ENCODE data around the gene INPP5E. TPM values are rescaled to one million over a fixed set of nuclear protein-coding genes. Genes with fewer than 3 reads are reported as not detected.
A peak's percentile ranks its signal among the peaks of the same experiment; 100 is the strongest.

INPP5E gene
- total RNA-seq, 2 experiments from 2014 or later = 20.0 to 21.4 TPM

- ATAC-seq (no peak), DNase-seq (no peak)
- H3K4me3 Mint-ChIP-seq = no peak overlapping the region
- H3K27me3 Mint-ChIP-seq = no peaks in the 10 kb centered on the region
- H3K4me1 Mint-ChIP-seq = no peaks in the 10 kb centered on the region
- no peaks in the 10 kb centered on the region for H3K9me3 Mint-ChIP-seq (ENCODE audit: low read depth)
- CTCF ChIA-PET = interaction anchor here (1.7 kb wide), 1 partner anchor 17 kb away, joined by 4 read pairs; no protein-coding TSS in a partner anchor
- no peak overlapping the region for H3K27ac Mint-ChIP-seq
- peaks cover 16% of the 10 kb centered on the region for H3K36me3 Mint-ChIP-seq
Measured at GRCh38 chr9:136423432-136424146, 16.1 kb downstream of the INPP5E start.

- peaks cover 17% of the 10 kb centered on the region for H3K36me3 Mint-ChIP-seq
- CTCF ChIA-PET = no interaction called here
Measured at GRCh38 chr9:136422876-136423275, 16.8 kb downstream of the INPP5E start.

GRCh38 chr9:136421791-136422190 is 17.9 kb downstream of the INPP5E start:
- CTCF ChIA-PET = no interaction called here
- Mint-ChIP-seq H3K27me3 (no peaks in the 10 kb centered on the region), H3K27ac (no peak overlapping the region), H3K9me3 (ENCODE audit: low read depth) (no peaks in the 10 kb centered on the region), H3K36me3 (peaks cover 21% of the 10 kb centered on the region), H3K4me3 (no peak overlapping the region), H3K4me1 (no peaks in the 10 kb centered on the region)
- ATAC-seq (no peak), DNase-seq (no peak)

More at GRCh38 chr9:136422876-136423275, 16.8 kb downstream of the INPP5E start:
- DNase-seq (no peak), ATAC-seq (no peak)
- Mint-ChIP-seq H3K9me3 (ENCODE audit: low read depth) (no peaks in the 10 kb centered on the region), H3K4me1 (no peaks in the 10 kb centered on the region), H3K27me3 (no peaks in the 10 kb centered on the region), H3K27ac (no peak overlapping the region), H3K4me3 (no peak overlapping the region)

- Mint-ChIP-seq H3K27ac (no peak overlapping the region), H3K27me3 (no peaks in the 10 kb centered on the region), H3K4me3 (no peak overlapping the region), H3K36me3 (peaks cover 26% of the 10 kb centered on the region), H3K4me1 (no peaks in the 10 kb centered on the region), H3K9me3 (ENCODE audit: low read depth) (no peaks in the 10 kb centered on the region)
- CTCF ChIA-PET = no interaction called here
- DNase-seq = no peak
- ATAC-seq = no peak
Measured at GRCh38 chr9:136419092-136419420, 20.6 kb downstream of the INPP5E start.

- Mint-ChIP-seq H3K9me3 (ENCODE audit: low read depth) (no peaks in the 10 kb centered on the region), H3K4me1 (no peaks in the 10 kb centered on the region), H3K27me3 (no peaks in the 10 kb centered on the region), H3K4me3 (no peak overlapping the region), H3K36me3 (peaks cover 30% of the 10 kb centered on the region), H3K27ac (no peak overlapping the region)
- ATAC-seq (no peak), DNase-seq (no peak)
- CTCF ChIA-PET = interaction anchor here (0.6 kb wide), 1 partner anchor 309 kb away, joined by 4 read pairs; no protein-coding TSS in a partner anchor
Measured at GRCh38 chr9:136418182-136419091, 21.2 kb downstream of the INPP5E start.

- ATAC-seq (no peak), DNase-seq (no peak)
- Mint-ChIP-seq H3K36me3 (peaks cover 39% of the 10 kb centered on the region), H3K9me3 (ENCODE audit: low read depth) (no peaks in the 10 kb centered on the region), H3K27me3 (no peaks in the 10 kb centered on the region), H3K27ac (no peak overlapping the region), H3K4me3 (no peak overlapping the region), H3K4me1 (peaks cover 10% of the 10 kb centered on the region)
- CTCF ChIA-PET = interaction anchor here (1.1 kb wide), 1 partner anchor 22 kb away, joined by 3 read pairs; no protein-coding TSS in a partner anchor
Measured at GRCh38 chr9:136416914-136417313, 22.7 kb downstream of the INPP5E start.

GRCh38 chr9:136416427-136416826 is 23.2 kb downstream of the INPP5E start:
- CTCF ChIA-PET = interaction anchor here (1.1 kb wide), 1 partner anchor 22 kb away, joined by 3 read pairs; no protein-coding TSS in a partner anchor
- Mint-ChIP-seq H3K27ac (no peak overlapping the region), H3K36me3 (peaks cover 40% of the 10 kb centered on the region)

GRCh38 chr9:136412962-136413361 is 26.7 kb downstream of the INPP5E start:
- CTCF ChIA-PET = no interaction called here
- H3K4me1 Mint-ChIP-seq = peaks cover 38% of the 10 kb centered on the region
- peaks cover 38% of the 10 kb centered on the region for H3K36me3 Mint-ChIP-seq
- ATAC-seq (no peak), DNase-seq (no peak)
- H3K27me3 Mint-ChIP-seq = no peaks in the 10 kb centered on the region
- H3K4me3 Mint-ChIP-seq = no peak overlapping the region
- peak overlapping the region; percentile 29 for H3K27ac Mint-ChIP-seq
- H3K9me3 Mint-ChIP-seq (ENCODE audit: low read depth) = no peaks in the 10 kb centered on the region

More at GRCh38 chr9:136416427-136416826, 23.2 kb downstream of the INPP5E start:
- DNase-seq (no peak), ATAC-seq (no peak)
- Mint-ChIP-seq H3K27me3 (no peaks in the 10 kb centered on the region), H3K4me3 (no peak overlapping the region), H3K9me3 (ENCODE audit: low read depth) (no peaks in the 10 kb centered on the region), H3K4me1 (peaks cover 15% of the 10 kb centered on the region)

GRCh38 chr9:136411378-136411777 is 28.3 kb downstream of the INPP5E start:
- DNase-seq (no peak), ATAC-seq (no peak)
- CTCF ChIA-PET = no interaction called here
- Mint-ChIP-seq H3K4me3 (peak overlapping the region; percentile 96), H3K36me3 (peaks cover 39% of the 10 kb centered on the region), H3K4me1 (peaks cover 40% of the 10 kb centered on the region), H3K9me3 (ENCODE audit: low read depth) (no peaks in the 10 kb centered on the region), H3K27ac (peak overlapping the region; percentile 89), H3K27me3 (no peaks in the 10 kb centered on the region)

GRCh38 chr9:136410500-136411287 is 29.0 kb downstream of the INPP5E start, which contains the start of the genes ENTR1 and PMPCA:
TSS of gene ENTR1 (minus strand) at chr9:136410614. CDS start at chr9:136410397, 217 bp downstream.
TSS of gene PMPCA (plus strand) at chr9:136410658. CDS start at chr9:136410669, 11 bp downstream.
- peaks cover 38% of the 10 kb centered on the region for H3K36me3 Mint-ChIP-seq
- CTCF ChIA-PET = interaction anchor here (1.0 to 2.5 kb wide), 4 partner anchors 10 to 50 kb away, joined by 3 to 20 read pairs (median 5); partner anchors contain the start of gene DNLZ
- H3K9me3 Mint-ChIP-seq (ENCODE audit: low read depth) = no peaks in the 10 kb centered on the region

GRCh38 chr9:136409557-136410455 is 29.8 kb downstream of the INPP5E start:
- Mint-ChIP-seq H3K36me3 (peaks cover 41% of the 10 kb centered on the region), H3K4me3 (peak overlapping the region; percentile 96), H3K27me3 (no peaks in the 10 kb centered on the region), H3K27ac (peak overlapping the region; percentile 89), H3K9me3 (ENCODE audit: low read depth) (no peaks in the 10 kb centered on the region), H3K4me1 (peaks cover 49% of the 10 kb centered on the region)
- peak; percentile 37 for ATAC-seq
- CTCF ChIA-PET = interaction anchor here (0.8 to 2.5 kb wide), 5 partner anchors 9 to 1170 kb away, joined by 3 to 20 read pairs (median 4); partner anchors contain the start of gene DNLZ
- peak; percentile 58 for DNase-seq

More at GRCh38 chr9:136410500-136411287, 29.0 kb downstream of the INPP5E start, which contains the start of the genes ENTR1 and PMPCA:
- peak within 1 kb of the TSS; percentile 89 for H3K27ac Mint-ChIP-seq
- DNase-seq (peak; percentile 95), ATAC-seq (peak; percentile 90)
- peaks cover 43% of the 10 kb centered on the region for H3K4me1 Mint-ChIP-seq
- no peaks in the 10 kb centered on the region for H3K27me3 Mint-ChIP-seq
- peak within 1 kb of the TSS; percentile 96 for H3K4me3 Mint-ChIP-seq

- Mint-ChIP-seq H3K4me1 (peaks cover 63% of the 10 kb centered on the region), H3K27ac (no peak overlapping the region), H3K27me3 (no peaks in the 10 kb centered on the region), H3K4me3 (no peak overlapping the region), H3K36me3 (peaks cover 35% of the 10 kb centered on the region), H3K9me3 (ENCODE audit: low read depth) (no peaks in the 10 kb centered on the region)
- DNase-seq (no peak), ATAC-seq (no peak)
- CTCF ChIA-PET = interaction anchor here (1.2 to 2.5 kb wide), 3 partner anchors 7 to 95 kb away, joined by 3 to 20 read pairs (median 5); no protein-coding TSS in a partner anchor
Measured at GRCh38 chr9:136407911-136408310, 31.7 kb downstream of the INPP5E start.
